ENCODE data around the gene MICAL3.

Gene MICAL3

DNA sequence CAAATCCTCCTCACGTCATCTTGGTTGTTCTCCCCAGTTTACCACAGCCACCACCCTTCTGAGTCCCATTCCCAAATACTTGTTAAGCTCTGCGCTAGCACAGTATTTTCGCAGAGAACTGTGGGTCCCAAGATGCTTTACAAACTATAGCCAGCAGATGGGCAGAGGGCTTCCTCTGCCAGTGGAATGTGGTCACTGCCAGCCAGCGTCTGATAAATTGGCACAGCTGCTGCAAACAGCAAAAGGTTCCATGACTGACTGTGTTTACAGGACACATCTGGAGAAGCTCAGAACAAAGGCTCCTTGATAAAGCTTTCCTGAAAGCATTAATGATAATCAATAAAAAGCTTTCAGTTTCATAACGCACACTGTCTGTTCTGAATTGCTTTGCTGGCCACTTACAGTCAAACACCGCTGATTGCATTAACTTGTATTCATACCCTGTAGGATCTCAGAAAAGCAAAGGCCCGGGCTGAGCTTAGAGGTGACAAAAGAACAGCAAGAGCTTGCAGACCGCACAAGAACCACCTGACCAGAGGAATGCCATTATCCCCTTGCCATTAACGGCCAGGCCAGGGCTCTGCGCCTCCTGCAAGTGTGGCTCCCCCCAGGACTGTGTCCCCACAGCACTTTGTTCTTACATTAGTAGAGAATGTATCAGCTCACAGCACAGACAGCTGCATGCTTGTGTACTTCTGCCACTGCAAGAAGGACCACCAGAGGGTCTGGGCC is 120.6 kb downstream of the MICAL3 start:
- TF ChIP-seq TAF1 (IDR thresholded peaks at IDR 0.05; ENCODE audit: borderline replicate concordance, insufficient read depth, low read length) (no peak), POLR2AphosphoS5 (IDR thresholded peaks at IDR 0.05; ENCODE audit: low read depth, low read length) (no peak), FOXP2 (optimal IDR thresholded peaks at IDR 0.05; ENCODE audit: borderline replicate concordance, extremely low read depth, extremely low read length, insufficient read depth) (no peak), SIN3A (IDR thresholded peaks at IDR 0.05; ENCODE audit: borderline replicate concordance, insufficient read depth, low read length) (no peak)
- TF ChIP-seq, protein P1, sequence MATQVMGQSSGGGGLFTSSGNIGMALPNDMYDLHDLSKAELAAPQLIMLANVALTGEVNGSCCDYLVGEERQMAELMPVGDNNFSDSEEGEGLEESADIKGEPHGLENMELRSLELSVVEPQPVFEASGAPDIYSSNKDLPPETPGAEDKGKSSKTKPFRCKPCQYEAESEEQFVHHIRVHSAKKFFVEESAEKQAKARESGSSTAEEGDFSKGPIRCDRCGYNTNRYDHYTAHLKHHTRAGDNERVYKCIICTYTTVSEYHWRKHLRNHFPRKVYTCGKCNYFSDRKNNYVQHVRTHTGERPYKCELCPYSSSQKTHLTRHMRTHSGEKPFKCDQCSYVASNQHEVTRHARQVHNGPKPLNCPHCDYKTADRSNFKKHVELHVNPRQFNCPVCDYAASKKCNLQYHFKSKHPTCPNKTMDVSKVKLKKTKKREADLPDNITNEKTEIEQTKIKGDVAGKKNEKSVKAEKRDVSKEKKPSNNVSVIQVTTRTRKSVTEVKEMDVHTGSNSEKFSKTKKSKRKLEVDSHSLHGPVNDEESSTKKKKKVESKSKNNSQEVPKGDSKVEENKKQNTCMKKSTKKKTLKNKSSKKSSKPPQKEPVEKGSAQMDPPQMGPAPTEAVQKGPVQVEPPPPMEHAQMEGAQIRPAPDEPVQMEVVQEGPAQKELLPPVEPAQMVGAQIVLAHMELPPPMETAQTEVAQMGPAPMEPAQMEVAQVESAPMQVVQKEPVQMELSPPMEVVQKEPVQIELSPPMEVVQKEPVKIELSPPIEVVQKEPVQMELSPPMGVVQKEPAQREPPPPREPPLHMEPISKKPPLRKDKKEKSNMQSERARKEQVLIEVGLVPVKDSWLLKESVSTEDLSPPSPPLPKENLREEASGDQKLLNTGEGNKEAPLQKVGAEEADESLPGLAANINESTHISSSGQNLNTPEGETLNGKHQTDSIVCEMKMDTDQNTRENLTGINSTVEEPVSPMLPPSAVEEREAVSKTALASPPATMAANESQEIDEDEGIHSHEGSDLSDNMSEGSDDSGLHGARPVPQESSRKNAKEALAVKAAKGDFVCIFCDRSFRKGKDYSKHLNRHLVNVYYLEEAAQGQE (IDR thresholded peaks at IDR 0.05; ENCODE audit: insufficient read depth in 1 of 2, low read depth in 2 of 2, low read length in 2 of 2): no peak

DNA sequence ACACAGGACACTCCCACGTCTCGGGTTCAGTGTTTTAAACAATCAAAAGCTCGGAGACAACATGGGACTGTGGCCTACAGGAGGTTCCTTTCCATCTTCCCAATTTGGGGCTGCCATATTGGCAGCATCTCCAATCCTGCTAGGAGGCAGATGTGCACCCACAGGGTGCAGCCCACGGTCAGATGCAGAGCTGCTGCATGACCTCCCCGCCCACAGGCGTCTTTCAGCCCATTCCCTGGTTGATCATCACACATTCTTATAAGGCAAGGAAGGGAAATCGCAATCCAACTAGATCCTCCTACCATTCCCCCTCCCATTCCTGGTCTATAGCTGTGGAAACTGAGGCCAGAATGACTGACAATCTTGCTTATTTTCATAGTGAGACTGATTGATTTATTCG is 121.4 kb downstream of the MICAL3 start:
- TF ChIP-seq SIN3A (IDR thresholded peaks at IDR 0.05; ENCODE audit: borderline replicate concordance, insufficient read depth, low read length) (no peak), TAF1 (IDR thresholded peaks at IDR 0.05; ENCODE audit: borderline replicate concordance, insufficient read depth, low read length) (no peak), POLR2AphosphoS5 (IDR thresholded peaks at IDR 0.05; ENCODE audit: low read depth, low read length) (no peak), FOXP2 (optimal IDR thresholded peaks at IDR 0.05; ENCODE audit: borderline replicate concordance, extremely low read depth, extremely low read length, insufficient read depth) (no peak)
- TF ChIP-seq, protein P1 (IDR thresholded peaks at IDR 0.05; ENCODE audit: insufficient read depth in 1 of 2, low read depth in 2 of 2, low read length in 2 of 2): no peak

DNA sequence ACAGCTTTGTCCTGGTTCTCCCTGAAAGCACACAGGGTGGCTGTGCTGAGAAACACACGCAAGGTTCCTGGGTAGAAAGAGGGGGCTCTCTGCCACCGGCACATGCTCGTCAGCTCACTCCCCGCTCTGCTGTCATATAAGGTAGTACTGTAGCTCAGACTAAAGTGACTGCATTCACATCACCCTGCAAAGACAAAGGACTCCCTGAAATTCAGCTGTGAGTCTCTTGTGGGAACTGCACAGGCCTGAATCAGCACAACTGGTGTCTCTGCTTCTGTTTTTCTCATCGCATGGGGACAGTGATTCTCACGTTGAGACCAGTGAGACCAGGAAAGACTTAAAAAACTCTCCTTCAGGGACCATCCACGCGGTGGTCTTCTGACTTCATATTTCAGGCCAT is 126.0 kb downstream of the MICAL3 start:
- no peak for TF ChIP-seq TAF1 (IDR thresholded peaks at IDR 0.05; ENCODE audit: borderline replicate concordance, insufficient read depth, low read length)
- TF ChIP-seq FOXP2 (optimal IDR thresholded peaks at IDR 0.05; ENCODE audit: borderline replicate concordance, extremely low read depth, extremely low read length, insufficient read depth): no peak
- TF ChIP-seq, protein P1 (IDR thresholded peaks at IDR 0.05; ENCODE audit: insufficient read depth in 1 of 2, low read depth in 2 of 2, low read length in 2 of 2): no peak

DNA sequence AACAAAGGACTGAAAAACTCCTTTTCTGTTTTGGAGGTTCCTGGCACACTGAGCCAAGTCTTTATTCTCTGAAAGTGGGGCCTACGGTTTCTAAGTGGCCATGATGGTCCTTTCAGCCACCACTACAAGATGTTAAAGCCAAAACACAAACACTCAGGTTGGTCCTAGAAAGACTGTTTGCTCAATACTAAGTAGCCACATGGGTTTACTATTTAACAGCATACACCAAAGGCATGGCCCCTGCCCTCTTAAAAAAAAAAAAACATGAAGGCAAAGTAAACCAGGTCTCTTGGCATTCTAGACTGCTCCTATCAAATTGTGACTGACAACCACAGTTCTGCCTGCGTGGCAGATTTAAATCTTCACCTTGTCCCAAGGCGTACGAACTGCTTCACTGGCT is 126.5 kb downstream of the MICAL3 start:
- TF ChIP-seq FOXP2 (optimal IDR thresholded peaks at IDR 0.05; ENCODE audit: borderline replicate concordance, extremely low read depth, extremely low read length, insufficient read depth) (no peak), TAF1 (IDR thresholded peaks at IDR 0.05; ENCODE audit: borderline replicate concordance, insufficient read depth, low read length) (no peak), POLR2AphosphoS5 (IDR thresholded peaks at IDR 0.05; ENCODE audit: low read depth, low read length) (no peak), SIN3A (IDR thresholded peaks at IDR 0.05; ENCODE audit: borderline replicate concordance, insufficient read depth, low read length) (no peak)
- TF ChIP-seq, protein P1 (IDR thresholded peaks at IDR 0.05; ENCODE audit: insufficient read depth in 1 of 2, low read depth in 2 of 2, low read length in 2 of 2): no peak

Data from PFSK-1 (cell line).